Muscle of back (tissue), 11 donors: ENCODE data around the gene NFIX. TPM values are rescaled to one million over a fixed set of nuclear protein-coding genes. Genes with fewer than 3 reads are reported as not detected.

ENCODE experiments used
- DNase-seq, 3 donors: peaks; one replicate each; pipeline versions ENCODE4 v3.0.0 to v3.0.0-alpha.2; 2013
- polyA plus RNA-seq, 10 donors: library from polyadenylated mRNA; unstranded; fragments of 120-200 nt; gene quantifications; one replicate each; pipeline ENCODE4 v1.2.1, GENCODE V29; 2013; ENCODE audit not compliant: insufficient read length in 10 of 10

The NFIX gene
- polyA plus RNA-seq, 10 donors: 89.1 to 136 (median 111) TPM

GRCh38 chr19:13017306-13018034 lies 22.2 kb downstream of the NFIX start:
- DNase-seq: peak in 1 of 3 donors; percentile 61

- DNase-seq: peak in 1 of 3 donors; percentile 89
These were observed 23.0 kb downstream of the NFIX start for GRCh38 chr19:13018035-13018914.

- peak in 1 of 3 donors; percentile 41 for DNase-seq
These were observed 24.1 kb downstream of the NFIX start for GRCh38 chr19:13019332-13019731.

GRCh38 chr19:13020002-13020414 lies 24.7 kb downstream of the NFIX start:
- peak in 1 of 3 donors; percentile 29 for DNase-seq

- peak in 1 of 3 donors; percentile 71 for DNase-seq
These were observed 27.0 kb downstream of the NFIX start for GRCh38 chr19:13022111-13022858.

GRCh38 chr19:13022859-13023636 lies 27.8 kb downstream of the NFIX start:
- DNase-seq: peak; percentile 94 to 98 (median 95)

GRCh38 chr19:13023656-13024055 lies 28.4 kb downstream of the NFIX start:
- DNase-seq: peak in 1 of 3 donors; percentile 79

- DNase-seq: peak in 1 of 3 donors; percentile 75
These were observed 29.1 kb downstream of the NFIX start for GRCh38 chr19:13024126-13024950.

GRCh38 chr19:13024951-13025697 lies 29.8 kb downstream of the NFIX start:
- DNase-seq: no peak

- no peak for DNase-seq
These were observed 30.7 kb downstream of the NFIX start for GRCh38 chr19:13025819-13026456.

- DNase-seq: no peak
These were observed 31.4 kb downstream of the NFIX start for GRCh38 chr19:13026462-13027370.

- no peak for DNase-seq
These were observed 32.3 kb downstream of the NFIX start for GRCh38 chr19:13027557-13027956.

GRCh38 chr19:13028027-13028426 lies 32.8 kb downstream of the NFIX start:
- DNase-seq: no peak

- no peak for DNase-seq
These were observed 34.1 kb downstream of the NFIX start for GRCh38 chr19:13029301-13029880.

GRCh38 chr19:13029893-13030292 lies 34.6 kb downstream of the NFIX start:
- no peak for DNase-seq

- peak in 1 of 3 donors; percentile 26 for DNase-seq
These were observed 36.8 kb downstream of the NFIX start for GRCh38 chr19:13031917-13032623.

- DNase-seq: no peak
These were observed 37.6 kb downstream of the NFIX start for GRCh38 chr19:13032837-13033236.
